ENCODE results near the gene PRR23E.

Gene PRR23E, protein sequence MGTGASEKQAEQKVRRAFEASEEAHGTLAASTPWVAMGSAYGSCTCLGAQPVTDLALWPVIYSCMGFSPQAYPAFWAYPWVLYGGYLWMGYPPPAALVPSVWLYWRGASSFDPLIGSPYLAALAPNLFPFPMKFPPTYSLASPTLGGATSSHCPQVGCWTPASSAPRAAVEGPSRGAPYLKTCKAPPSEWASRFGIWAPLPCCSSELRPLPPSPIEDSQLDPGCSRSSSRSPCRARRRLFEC

GRCh38 chr3:127192576-127193232 is at the start of gene PRR23E:
Gene PRR23E (plus strand): TSS chr3:127193131. CDS start chr3:127196686, 3,555 bp downstream.
- no peak for DNase-seq

DNA sequence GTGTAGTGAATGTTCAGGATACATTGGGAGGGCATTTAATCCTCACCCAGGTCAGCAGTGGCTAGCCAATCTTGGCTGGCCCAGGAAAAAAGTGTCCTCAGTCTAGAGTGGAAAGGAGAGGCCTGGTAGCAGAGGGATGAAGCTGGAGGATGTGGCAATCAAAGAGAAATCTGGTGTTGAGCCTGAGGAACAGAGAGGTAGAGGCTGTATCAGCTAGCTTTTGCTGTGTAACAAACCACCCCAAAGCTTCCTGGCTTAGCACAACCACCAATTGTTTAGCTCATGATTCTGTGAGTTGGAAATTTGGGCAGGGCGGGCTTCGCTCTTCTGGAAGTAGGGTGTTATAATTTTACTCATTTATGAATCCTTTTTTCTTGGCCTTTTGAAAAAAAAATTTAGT is 49.8 kb upstream of the PRR23E start:
- DNase-seq: no peak

- DNase-seq: no peak
Measured at GRCh38 chr3:127144631-127145030, 48.3 kb upstream of the PRR23E start.

DNA sequence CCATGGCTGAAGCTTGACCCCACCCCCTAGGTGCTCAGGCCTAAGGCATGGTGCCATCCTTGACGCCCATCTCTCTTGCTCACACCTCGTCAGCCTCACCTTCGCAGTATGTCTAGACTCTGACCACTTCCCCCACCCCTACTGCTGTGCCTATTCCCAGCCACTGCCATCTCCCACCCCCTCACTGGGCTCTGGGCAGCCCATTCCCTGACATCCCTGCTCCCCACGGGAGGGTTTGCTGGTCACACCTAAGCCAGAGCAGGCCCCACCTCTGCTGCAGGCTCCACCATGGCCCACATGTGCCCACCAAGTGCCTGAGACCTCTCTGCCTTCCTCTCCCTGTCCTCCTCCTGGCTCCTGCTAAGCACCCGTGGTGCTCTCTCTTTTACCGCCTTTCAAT is 47.7 kb upstream of the PRR23E start:
- no peak for DNase-seq

GRCh38 chr3:127147291-127147885 is 45.5 kb upstream of the PRR23E start:
- DNase-seq: no peak

DNA sequence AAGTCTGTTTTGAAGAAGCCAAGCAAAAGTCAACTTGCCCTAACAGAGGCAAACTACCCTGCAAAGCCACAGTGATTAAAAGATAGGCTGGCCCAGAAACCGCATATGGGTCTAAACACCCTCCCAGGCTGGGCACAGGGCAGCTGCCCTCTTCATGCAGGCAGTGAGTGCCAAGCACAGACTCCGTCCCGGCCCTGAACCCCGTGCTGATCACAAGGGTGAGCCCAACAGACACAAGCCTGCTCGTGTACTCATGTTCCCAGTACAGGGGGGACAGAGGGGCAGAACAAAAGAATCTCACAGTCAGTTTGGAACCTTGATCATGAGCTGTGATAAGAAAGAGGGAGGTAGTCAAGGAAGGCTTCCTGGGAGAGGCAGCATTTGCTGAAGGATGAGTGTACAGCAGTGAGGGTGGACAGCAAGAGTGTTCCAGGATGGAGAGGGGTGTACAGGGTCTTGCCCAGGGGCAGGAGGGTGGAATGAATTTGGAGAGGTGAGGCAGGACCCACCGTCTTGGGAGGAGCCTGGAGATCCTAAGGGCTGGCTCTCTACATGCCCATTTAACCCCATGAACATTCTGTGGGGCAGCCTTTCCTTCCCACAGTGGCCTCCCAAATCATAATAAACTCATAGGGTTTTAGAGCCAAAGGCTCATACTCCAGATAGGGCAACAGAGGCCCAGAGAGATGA is 43.2 kb upstream of the PRR23E start:
- no peak for DNase-seq

GRCh38 chr3:127150513-127151250 is 42.2 kb upstream of the PRR23E start:
- DNase-seq: no peak

- no peak for DNase-seq
Measured at GRCh38 chr3:127151251-127151564, 41.7 kb upstream of the PRR23E start.

- no peak for DNase-seq
Measured at GRCh38 chr3:127151992-127152650, 40.8 kb upstream of the PRR23E start.

DNA sequence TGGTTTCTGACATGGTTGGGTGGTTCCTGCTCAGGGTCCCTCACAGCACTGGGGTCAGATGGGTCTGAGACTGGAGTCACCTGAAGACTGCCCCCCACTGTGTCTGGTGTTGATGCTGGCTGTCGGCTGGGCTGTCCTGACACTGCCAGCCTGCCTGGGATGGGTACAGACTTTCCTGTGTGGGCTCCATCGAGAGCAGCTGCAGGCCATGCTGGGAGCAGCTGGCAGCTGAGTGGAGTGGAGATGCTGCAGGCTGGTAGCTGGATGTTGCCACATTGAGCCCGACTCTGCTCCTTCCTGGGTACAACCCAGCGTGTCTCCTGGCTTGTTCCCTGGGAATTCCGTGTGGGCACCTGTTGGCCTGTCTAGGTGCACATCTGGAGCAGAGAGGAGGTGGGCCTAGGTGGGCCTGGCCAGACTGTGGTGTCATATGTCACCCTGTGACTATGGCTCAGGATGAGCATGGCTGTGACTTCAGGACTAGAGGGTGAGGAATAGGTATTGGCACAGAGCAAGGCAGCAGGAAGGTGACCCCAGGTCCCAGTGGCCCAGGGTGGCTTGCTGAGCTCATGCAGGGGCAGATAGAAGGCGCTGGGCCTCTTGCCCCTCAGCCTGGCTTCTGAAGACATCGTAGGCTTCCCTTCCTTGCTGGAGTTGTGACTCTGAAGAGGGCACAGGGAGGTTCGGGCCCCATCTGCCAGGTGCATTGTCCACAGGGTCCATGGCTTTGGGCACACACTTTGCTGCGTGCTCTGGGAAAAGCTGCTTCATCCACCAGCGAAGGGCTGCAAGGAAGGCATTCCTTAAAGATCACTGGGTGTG is 40.0 kb upstream of the PRR23E start:
- DNase-seq: no peak

GRCh38 chr3:127153506-127153815 is 39.5 kb upstream of the PRR23E start:
- no peak for DNase-seq

DNA sequence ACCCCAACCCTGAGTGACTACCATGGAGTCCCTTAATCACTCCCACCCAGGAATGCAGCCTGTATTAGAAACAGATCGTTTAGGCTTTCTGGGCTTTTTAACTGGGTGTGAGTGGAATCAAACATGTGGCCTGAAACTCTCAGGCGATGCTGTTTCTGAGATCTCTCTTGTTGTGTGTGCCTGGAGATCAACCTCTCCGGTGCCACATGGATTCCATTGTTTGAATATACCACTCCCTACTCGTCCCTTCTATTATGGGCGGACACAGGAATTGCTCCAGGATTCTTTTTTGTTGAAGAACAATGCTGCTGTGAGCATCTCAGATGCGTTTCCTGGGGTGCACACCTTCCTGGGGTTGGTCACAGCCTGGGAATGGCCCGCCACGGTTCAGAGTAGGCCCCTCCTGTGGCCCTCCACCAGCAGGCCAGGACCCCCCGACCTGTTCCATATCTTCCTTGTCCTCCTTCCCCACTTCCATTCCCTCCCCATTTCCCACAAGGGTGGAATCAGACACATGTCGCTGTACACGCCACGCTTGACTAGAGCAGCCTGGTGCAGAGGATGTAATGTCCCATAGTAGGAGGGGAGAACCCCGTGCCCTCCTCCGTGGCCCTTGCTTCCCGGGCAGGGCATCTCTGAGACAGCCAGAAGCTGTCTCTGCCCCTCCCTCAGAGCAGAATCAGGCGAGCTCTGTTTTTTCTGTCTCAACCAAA is 36.4 kb upstream of the PRR23E start:
- DNase-seq: no peak

DNA sequence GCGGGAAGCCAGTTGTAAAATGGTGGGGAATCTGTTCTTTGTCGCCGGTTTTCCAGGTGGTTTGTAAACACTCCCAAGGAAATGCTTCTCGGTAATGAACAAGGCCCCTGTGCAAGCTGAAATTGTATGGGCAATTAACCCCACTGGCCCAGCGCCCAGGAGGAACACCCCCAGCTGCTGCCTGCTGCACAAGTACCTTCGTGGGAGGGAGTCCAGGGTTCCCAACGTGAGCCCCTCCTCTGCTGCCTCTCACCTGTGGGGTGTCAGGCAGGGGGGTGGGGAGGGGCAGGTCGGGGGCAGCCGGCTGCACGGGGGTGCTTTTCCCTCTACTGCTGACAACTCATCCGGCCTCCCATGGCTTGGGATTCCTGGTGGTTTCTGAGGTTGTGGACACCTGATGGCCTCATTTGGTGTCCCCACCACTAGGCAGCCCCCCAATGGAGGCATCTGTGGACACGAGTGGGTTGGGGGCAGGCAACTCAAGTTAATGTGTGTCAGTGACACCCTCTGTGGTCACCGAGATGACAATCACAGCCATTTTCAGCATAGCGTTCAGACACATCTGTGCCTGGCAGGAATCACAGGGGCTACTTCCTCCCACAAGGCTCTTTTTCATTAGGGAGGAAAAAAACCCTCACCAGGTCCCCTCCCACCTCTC is 35.6 kb upstream of the PRR23E start:
- DNase-seq: no peak

DNA sequence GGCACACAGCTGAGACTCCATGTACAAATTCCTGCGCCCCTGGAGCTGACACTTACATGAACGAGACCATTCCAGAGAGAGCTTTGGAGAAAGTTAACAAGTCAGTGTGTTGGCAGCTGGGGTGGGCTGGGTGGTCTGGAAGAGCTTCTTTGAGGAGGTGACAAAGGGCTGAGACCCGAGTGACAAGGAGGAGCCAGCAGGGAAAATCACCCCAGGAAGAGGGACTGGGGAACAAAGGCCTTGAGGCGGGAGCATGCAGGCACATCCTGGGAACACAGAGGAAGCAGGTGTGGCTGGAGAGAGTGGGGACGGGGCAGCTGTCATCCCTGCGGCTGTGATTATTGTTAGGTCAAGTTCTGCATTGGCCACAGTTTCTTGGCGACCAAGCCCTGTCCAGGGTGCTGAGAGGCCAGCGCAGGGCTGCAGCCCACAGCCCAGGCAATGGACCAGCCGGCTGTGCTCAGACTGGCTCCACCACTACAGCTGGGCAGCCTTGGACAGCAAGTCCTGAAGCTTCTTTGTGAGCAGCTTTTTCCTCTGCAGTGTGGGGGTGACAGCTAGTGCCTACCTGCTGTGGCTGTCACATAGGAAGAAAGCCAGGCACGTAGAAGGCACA is 34.2 kb upstream of the PRR23E start:
- no peak for DNase-seq

GRCh38 chr3:127159543-127159942 is 33.4 kb upstream of the PRR23E start:
- no peak for DNase-seq

DNA sequence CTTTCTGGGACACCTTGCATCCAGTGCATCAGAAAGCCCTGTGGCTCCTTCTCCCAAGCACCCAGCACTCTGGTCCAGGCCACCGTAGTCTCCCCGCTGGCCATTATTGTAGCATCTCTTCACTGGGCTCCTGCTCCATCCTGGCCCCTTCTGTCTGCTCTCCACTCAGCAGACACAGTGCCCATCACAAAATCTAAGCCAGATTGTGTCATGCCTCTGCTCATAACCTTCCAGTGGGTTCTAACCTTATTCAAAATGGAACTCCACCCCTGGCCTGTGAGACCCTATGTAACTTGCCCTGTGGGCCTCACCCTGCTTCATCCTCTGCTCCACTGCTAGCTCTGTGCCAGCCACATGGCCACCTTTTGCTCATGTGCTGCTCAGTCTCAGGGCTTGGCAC is 31.7 kb upstream of the PRR23E start:
- no peak for DNase-seq

DNA sequence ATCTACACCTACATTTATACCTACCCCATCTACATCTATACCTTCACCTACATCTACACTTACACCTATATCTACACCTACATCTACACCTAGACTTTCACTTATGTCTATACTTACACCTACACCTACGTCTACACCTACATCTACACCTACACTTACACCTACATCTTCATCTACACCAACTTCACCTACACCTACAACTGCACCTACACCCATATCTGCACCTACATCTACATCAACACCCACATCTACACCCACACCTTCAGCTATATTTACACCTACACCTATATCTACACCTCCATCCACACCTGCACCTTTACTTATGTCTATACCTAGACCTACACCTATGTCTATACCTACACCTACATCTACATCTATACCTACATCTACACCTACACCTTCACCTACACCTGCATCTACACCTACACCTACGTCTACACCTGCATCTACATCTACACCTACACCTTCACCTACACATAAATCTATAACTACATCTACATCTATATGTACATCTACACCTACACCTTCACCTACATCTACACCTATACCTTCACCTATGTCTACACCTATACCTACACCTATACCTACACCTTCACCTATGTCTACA is 30.9 kb upstream of the PRR23E start:
- no peak for DNase-seq

- DNase-seq: no peak
Measured at GRCh38 chr3:127162947-127163645, 29.8 kb upstream of the PRR23E start.

DNA sequence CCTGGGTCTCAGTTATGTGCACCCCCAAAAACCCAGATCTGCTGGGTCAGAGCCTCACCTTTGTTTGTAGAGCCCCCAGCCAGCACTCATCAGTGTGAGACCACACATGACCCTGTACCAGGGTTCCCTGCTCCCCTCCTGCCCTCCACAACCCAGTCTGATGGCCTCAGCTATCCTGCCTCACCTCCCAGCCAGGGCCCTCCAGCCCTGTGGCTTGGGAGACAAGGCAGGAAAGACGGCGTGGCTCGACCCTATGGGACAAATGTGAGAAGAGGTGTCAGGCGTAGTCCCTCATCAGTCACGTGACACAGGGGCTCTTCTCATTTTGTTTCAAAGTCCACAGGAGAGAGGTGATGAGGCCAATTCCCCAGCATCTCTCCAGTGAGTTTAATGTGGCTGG is 28.3 kb upstream of the PRR23E start:
- no peak for DNase-seq

Measured in activated gamma-delta T cell treated with Interleukin-2 at 50 U/mL for 16 hours (primary cell).